NOMO-1 treated with dmso at 0.1 percent for 144 hours (cell line): Measurements from ENCODE around the gene ZNF425.
"Not testable (repeated sequence)": the region's sequence is repeated elsewhere in the genome, so short reads cannot be mapped to it uniquely, and the experiment has no call there.

ENCODE experiments used
- DNase-seq: peaks from one replicate; lab custom pipeline; 2025; ENCODE audit not compliant: unreplicated experiment; lab: John Stamatoyannopoulos, UW

Gene ZNF425, protein sequence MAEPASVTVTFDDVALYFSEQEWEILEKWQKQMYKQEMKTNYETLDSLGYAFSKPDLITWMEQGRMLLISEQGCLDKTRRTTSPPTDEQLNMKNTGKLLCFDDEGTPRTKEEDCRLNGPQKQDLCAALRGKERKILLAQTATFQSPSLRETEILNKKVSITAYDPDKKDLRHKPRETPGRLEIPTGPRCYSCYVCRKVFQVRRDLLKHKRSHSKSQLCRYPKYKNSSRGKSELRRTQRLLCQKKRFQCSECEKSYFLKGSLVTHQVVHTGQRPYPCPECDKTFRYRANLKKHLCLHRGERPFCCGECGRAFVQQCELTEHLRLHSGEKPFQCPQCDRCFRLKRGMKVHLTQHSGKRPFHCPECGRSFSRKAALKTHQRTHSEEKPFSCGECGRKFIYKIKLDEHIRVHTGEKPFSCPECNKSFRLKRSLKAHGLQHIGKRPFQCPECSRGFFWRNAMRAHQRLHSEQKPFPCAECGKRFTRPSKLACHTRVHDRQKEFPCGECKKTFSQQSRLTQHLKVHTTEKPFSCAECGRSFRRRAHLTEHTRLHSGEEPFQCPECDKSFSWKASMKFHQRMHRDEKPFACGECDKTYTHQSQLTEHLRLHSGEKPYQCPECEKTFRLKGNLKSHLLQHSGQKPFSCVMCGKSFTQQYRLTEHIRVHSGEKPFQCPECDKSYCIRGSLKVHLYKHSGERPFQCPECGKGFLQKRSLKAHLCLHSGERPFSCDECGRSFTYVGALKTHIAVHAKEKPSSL

DNA sequence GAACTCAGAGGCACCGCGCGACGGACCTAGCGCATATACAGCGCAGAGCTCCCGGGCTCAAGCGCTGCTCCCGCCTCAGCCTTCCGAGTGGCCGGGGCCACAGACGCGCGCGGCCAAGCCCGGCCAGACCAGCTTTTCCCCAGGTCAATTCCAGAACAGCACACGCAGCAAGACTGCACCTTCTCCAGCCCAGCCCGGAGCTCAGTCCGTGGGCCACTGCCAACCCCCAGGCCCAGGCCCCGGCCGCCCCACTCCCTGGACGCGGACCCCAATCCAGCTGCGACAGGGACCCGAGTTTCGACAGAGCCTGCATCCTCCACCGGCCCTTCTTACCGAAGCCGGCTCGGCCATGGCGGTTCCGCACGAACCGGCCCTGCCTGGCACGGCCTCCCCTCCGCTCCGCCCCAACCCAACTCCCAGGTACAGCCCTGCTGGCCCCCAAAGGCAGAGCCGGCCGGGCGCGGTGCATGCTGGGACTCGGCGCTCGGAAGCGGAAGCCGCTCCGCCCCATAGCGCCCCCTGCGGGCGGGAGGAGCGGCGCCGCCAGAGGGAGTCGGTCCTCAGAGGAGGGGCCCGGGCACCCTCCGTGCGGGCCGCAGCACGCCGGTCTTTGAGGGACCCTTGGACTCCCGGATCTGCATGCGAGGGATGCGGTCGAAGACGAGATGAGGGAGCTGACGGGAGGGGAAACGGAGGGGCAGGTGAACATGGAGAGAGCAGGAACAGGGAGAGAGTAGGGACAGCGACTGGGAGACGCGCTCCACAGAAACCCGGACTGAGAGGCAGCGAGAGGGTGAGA lies at the start of gene ZNF425:
Gene ZNF425 (minus strand): TSS at position 462 of the 799 bp plus-strand sequence. CDS start 111 bp downstream, at position 351.
- peak; percentile 62 for DNase-seq

DNA sequence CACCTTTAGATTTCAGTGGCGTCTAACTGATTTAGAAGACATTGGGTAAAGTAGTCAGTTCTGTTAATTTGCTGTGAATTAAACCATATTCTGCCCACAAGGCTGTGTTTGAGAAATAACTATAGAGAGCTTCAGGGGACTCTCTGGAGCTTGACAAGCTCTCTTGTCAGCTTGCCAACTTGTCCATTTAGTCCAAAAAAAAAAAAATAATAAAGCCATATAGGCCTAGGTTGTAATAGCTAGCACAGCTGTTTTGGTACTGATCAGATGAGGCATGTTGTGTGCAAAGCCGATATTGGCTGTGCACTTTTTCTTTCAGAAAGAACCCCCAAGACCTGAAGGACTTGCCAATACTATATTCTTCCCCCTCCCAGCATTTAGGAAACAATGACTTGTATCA lies 49.0 kb upstream of the ZNF425 start:
- no peak for DNase-seq

DNA sequence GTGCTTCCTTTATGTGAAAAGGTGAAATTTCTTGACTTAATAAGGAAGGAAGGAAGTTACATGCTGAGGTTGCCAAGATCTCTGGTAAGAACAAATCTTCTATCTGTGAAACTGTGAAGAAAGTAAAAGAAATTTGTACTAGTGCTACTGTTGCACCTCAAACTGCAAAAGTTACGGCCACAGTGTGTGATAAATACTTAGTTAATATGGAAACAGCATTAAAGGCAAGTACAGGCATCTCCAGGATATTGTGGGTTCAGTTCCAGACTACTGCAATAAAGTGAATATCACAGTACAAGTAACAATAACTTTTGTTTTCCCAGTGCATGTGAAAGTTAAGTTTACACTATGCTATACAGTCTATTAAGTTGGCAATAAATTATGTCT lies 46.4 kb upstream of the ZNF425 start:
- DNase-seq = no peak

DNA sequence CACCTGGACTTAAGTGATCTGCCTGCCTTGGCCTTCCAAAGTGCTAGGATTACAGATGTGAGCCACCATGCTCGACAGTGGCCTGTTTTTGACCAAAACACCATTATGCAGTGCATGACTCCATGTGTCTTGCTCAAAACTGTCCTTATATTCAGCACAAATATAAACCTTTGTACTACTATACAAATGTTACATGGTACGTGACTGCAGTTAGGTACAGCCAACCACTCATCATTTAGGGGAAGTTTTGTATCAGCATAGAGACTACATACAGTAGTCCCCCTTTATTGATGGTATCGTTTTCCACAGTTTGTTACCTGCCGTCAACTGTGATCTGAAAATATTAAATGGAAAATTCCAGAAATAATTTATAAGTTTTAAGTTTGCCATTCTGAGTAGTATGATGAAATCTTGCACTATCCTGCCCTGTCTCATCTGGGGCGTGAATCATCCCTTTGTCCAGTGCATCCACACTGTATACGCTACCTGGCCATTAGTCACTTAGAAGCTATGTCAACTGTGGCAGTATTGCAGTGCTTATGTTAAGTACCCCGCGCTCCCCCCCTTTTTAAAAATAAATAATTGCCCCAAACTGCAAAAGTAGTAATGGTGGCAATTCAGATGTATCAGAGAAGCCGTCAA lies 45.9 kb upstream of the ZNF425 start:
- no peak for DNase-seq

DNA sequence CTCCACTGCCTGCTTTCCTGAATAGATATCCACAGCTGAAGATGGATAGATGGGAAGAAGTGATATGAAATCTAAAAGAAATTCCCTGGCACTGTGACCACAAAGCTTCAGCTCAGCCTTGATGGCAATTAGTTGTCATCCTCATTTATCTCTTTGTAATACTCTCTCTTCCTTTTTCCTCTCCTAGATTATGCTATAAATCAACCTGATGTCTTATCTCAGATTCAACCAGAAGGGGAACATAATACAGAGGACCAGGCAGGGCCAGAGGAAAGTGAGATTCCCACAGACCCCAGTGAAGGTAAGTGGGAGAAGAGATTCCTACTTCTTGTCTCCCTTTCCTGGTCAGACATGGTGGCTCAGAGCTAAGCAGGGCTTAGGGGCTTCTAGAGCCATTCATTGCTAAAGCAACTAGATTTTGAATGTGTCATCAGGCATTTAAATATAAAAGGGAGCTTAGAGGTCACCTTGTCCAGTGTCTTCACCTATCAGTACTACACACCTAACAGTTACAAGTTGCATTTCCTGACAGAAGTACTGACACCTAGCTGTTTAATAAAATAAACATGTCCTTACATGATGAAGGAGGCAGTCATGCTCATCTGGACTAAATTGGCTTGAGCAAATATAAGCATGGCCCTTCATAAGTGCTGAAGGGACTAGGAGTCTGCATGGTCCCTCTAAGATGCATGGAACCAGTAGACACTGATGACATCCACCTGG lies 40.7 kb upstream of the ZNF425 start:
- DNase-seq = no peak

DNA sequence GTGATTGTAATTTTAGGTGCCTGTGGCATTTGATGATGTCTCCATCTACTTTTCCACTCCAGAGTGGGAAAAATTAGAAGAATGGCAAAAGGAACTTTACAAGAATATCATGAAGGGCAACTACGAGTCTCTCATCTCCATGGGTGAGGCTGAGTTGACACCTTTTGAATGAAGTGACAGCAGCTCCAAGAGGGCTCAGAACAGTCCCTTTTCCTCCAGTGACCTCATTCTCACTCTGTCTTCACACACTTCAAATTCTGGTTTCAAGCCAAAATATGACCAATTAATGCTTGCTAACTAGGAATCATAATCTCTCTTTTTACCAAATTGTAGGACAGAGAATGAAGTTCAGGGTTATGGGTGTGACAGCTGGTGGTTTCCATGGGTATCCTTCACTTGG lies 40.0 kb upstream of the ZNF425 start:
- DNase-seq = no peak

DNA sequence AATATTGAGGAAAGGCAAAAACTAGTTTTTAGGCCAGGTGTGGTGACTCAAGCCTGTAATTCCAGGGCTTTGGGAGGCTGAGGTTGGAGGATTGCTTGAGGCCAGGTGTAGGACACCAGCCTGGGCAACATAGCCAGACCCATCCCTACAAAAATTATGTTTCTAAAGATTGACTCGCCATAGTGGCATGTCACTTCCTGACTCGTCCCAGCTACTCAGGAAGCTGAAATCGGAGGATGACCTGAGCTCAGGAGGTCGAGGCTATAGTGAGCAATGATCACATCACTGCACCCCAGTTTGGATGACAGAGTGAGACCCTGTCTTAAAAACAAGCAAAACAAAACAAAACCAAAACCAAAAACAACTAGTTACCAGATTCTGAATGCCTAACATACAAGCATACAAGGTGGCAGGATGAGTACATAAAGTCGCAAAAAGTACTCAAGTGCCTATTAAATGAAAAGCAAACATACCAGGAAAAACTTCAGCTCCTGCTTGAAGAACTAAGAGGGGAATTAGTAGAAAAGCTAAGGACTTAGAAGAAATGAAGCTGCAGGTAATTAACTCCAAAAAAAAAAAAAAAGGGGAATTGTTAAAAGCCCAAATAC lies 35.2 kb upstream of the ZNF425 start:
- DNase-seq = no peak

DNA sequence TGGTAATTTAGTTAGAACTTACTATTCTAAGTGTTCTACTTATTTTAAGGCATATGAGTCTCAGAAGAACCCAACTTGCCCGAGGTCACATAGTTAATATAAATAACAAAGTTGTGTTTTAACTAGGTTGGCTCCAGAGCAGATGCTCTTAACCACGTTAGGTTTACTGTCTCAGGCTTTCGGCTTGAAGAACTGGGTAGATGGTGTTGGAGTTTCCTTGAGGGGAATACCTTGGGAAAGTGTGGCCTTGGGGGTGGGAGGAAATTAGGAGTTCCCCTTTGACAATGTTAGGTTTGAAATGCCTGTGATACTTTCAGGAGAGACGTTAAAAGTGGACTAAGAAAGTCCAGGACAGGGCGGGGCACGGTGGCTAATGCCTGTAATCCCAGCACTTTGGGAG lies 30.8 kb upstream of the ZNF425 start:
- no peak for DNase-seq

DNA sequence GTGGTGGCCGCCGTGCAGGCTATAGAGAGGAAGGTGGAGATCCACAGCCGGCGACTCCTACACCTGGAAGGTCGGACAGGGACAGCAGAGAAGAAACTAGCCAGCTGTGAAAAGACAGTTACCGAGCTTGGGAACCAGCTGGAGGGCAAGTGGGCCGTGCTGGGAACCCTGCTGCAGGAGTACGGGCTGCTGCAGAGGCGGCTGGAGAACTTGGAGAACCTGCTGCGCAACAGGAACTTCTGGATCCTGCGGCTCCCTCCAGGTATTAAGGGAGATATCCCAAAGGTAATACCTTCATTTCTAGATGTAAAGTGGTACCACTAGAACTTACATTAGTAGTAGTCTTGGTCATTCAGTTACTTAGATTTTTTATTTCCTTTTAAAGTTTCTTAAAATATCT lies 27.9 kb upstream of the ZNF425 start:
- no peak for DNase-seq

DNA sequence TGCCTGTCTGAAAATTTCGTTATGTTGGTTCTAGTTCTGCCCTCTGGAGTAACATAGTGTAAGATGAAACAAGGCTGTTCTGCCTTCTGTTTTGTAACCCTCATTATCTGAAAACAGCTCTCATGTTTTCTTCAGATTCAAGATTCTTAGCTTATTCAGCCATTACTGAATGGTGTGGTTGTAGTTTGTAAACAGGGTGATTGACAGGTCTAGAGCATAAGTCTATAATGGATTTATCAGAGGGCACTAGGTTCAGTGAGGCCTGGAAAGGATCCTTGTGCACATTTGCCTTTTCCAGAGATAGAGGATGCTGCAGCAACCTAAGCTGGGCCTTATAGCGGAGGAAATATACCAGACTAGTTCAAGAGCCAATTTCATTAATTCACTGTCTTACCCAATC lies 27.2 kb upstream of the ZNF425 start:
- no peak for DNase-seq

DNA sequence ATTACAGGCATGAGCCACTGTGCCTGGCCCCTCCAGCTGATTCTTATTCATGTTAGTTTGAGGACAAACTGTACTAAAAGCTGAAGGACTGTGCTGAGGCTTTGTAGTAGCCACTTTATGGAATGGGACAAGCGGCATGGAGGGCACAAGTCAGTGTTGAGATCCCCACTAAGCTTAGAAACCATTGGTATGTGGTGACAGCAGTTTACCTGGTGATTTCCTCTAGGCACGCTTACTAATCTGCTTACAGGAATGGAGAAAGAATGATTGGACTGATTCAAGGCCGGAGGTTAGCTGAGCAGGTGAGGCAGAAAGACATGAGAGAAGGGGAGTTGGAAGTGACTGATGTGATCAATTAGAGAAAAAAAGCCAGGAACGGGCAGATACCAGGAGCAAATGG lies 24.9 kb upstream of the ZNF425 start:
- DNase-seq = no peak

DNA sequence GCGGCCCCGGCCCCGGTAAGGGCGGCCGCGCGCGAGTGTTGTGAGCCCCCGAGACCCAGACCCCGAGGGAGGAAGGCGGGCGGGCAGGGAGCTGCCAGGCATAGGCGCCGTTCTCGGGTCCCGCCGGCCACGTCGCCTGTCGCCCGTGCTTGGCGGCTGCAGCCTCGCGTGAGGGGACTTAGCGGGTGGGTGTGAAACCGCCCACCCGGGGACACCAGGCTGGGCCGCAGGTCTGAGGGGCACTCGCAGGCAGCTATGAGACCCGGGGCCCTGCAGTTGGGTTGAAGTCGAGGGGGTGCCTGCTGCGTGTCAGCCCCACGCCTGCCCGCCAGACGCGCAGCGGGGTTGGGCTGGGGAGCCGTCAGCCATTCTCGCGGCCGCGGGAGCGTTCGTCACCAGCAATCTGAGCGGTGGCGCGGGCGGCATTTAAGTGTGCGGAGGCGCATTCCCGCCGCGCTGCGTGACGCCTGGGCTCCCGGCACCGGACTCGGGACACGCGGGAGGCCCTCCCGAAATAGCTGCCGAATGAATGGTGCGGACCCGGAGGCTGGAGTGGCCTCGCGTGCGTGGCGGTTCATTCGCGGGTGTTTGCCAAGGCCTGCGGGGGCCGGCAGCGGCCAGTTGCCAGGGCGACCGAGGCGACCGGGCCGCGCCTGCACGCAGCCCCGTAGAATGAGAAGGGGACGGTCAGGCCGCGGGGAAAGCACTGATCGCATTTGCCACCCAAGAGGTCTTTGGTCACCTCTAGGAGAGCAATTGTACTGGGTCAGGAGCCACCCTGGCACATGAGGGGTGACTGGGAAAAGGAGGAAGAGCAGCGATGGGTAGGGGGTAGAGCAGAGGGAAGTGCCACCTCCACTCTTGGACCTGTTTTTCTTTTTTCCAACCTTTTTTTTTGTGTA lies 21.9 kb upstream of the ZNF425 start:
- DNase-seq = no peak

DNA sequence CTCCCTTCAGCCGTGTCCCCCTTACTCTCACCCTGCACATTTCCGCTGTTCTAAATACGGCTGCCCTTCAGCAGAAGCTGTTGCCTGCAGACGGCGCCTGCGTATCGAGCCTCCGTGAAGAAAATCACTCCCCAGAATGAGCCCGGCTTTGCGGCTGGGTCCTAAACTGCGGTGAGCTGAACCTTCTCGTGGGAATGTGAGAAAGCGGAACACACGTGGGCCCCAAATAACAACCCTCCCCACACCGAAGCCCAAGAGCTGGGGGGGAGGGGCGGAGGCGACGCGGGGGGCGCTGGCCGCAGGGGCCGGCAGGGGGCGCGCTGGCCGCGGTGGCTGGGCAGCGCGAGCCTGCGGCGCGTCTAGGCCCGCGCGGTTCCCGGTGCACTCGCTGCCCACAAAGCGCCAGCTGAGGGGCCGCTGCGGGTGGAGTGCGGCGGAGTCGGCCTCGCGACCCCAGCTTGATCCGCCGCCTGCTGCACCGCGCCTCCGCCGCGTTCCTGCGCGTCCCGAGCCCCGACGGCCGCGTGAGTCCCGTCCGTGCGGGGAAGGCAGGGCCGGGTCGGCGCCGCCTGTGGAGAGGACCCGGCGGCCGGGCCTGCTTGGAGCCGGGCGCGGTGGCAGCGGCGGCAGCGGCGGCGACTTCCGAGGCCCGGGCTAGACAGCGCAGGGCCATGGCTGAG lies 21.1 kb upstream of the ZNF425 start, which contains the start of gene ZNF398:
Gene ZNF398 (plus strand): TSS at position 382 of the 680 bp plus-strand sequence. CDS start 290 bp downstream, at position 672.
- peak; percentile 50 for DNase-seq

DNA sequence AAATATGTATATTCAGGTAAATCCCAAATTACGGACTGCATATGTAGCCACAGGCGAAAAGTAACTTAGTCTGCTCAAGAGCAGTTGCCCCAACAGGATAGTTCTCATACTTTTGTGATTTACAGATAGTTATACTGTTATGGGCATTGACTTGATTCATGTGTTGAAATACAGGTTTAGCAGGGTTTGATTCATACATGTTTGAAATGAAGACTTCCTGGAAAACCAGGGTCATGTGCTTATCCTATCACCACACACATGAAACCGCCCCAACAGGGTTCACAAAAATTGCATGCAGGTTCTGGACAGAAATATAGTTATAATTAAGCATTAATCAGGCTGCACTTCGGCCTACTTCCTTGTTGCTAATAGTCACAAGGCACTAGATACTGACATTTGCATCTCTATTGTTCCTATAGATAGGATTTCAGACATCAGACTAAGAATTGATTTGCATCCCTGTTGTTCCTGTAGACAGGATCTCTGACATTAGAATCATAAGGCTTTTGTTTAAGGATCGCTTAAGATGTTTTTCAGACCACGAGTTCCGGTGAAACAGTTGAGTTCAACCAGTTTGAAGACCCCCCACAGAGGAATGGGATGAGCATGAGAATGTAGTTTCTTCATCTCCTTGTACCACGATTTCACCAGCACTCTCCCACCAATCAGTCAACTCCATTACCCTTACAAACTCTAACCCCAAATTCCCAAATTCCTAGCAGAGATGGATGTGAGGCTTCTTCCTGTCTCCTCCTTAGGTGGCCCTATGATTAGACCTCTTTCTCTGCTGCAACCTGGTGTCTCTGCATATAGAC lies 19.1 kb upstream of the ZNF425 start:
- no peak for DNase-seq

DNA sequence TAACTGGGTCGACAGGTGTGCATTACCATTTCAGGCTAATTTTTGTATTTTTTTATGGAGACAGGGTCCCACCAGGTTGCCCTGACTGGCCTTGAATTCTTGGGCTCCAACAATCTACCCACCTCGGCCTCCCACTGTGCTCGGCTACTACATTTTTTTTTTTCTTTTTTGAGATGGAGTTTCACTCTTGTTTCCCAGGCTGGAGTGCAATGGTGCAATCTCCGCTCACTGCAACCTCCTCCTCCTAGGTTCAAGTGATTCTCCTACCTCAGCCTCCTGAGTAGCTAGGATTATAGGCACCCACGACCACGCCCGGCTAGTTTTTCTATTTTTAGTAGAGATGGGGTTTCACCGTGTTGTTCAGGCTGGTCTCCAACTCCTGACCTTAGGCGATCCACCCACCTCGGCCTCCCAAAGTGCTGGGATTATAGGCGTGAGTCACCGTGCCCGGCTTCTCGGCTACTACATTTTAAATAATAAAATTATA lies 18.4 kb upstream of the ZNF425 start:
- not testable (repeated sequence) for DNase-seq

DNA sequence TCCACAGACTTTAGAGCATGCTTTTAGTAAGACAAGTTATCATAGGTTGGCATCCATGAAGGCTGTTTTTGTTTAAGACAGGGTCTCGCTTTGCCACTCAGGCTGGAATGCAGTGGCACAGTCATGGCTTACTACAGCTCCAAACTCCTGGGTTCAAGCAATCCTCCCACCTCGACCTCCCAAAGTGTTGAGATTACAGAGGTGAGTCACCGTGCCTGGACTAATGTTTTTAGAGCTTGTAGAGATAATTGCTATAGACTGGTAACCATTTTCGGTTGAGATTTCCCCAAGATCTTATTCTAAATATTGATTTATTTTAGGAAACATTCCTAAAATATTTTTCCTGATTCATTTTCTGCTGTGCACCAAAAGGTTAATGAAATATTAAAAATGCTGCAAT lies 15.8 kb upstream of the ZNF425 start:
- no peak for DNase-seq

DNA sequence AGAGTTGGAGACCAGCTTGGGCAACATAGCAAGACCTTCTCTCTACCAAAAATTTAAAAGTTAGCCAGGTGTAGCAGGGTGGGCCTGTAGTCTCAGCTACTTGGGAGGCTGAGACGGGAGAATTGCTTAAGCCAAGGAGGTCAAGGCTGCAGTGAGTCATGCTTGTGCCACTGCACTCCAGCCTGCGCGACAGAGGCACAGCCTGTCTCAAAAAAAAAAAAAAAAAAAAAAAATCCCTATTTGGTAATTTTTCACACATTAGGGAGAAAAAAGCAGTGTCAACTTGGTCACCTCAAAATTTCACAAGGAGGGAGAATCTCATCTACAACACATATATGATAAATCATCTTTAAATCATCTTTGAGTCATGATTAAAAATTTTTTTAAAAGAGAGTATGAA lies 14.7 kb upstream of the ZNF425 start:
- DNase-seq = no peak
